ENCODE measurements around the gene TFB1M.
A peak's percentile ranks its signal among the peaks of the same experiment; 100 is the strongest.
"Not testable (repeated sequence)": the region's sequence is repeated elsewhere in the genome, so short reads cannot be mapped to it uniquely, and the experiment has no call there.

The TFB1M gene

DNA sequence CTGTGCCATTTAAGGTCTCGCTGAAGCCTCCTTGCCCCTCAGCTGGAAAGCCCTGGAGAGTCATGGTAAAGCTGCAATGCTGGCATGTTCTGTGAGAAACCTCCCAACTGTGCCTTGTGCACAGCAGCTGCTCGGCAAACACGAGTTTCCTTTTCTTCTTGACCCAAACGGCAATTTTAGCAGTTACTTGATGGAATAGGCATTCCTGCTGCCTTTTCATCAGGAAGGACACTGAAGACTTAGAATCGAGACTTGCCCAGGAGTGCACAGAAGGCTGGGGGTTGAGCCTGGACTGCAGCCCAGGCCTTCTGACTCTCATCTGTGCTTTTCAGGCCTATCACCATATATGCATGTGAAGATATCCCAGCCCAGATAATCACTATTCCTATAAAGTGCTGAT, 79.2 kb downstream of the TFB1M start:
- no peak for DNase-seq (ENCODE audit: low read depth)

DNA sequence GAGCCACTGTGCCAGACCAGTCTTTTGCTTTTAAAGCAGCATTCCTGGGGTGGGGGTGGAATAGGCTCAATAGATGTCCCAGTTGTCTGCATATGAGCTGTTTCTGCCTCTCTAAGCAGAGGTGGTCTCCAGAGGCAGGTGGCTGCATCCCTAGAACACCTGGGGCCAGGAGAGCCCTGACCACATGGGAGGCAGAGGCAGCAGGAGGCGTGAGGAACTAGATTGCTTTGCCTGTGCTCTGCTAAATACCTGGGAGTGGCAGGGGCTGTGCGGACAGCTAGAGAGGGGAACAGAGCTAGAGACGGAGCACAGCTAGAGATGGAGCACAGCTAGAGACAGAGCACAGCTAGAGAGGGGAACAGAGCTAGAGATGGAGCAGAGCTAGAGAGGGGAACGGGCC, 79.6 kb downstream of the TFB1M start:
- no peak for DNase-seq (ENCODE audit: low read depth)

DNA sequence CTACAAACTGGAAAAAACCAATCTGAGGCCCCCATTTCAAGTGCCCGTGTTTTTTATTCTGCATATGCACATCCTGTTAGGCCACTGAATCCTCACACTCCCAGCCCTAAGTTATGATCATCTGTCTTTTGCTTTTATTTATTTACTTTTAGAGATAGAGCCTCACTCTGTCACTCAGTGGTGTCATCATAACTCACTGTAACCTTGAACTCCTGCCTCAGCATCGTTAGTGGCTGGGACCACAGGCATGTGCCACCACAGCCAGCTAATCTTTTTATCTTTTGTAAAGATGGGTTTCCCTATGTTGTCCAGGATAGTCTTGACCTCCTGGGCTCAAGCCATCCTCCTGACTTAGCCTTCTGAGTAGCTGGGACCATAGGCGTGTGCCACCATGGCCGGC, 80.1 kb downstream of the TFB1M start:
- peak; percentile 21 for DNase-seq (ENCODE audit: low read depth)

DNA sequence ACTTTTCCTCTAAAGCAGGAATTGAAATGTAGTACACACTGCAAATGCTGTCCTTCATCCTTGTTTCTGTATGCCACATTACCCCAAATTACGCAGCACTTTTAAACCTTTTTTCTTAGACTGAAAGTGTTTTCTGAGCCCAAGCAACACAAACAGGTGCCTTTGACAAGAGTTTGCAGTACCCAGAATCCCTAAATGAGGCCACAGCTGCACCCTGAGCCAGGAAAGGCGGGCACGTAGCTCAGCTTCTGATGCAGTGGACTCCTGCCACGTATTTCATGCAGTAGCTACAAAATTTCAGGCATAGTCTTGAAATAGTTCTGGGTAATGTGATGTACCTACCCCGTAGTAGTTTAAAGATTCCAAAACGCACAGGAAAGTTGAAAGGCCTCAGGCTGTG, 81.4 kb downstream of the TFB1M start:
- no peak for DNase-seq (ENCODE audit: low read depth)

DNA sequence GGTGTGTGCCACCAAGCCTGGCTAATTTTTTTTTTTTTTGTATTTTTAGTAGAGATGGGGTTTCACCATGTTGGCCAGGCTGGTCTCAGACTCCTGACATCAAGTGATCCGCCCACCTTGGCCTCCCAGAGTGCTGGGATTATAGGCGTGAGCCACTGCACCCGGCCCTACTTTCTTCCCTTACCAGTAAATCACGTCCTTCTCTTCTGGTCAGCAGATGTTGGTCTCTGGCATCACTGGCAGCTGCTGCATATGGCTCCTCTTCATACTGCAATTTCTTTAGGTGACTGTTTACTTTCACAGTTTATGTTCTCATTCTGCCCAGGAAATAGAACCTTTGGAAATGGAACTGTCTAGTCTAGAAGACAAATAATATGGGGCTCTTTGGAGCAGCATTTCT, 83.3 kb downstream of the TFB1M start:
- peak; percentile 24 for DNase-seq (ENCODE audit: low read depth)

DNA sequence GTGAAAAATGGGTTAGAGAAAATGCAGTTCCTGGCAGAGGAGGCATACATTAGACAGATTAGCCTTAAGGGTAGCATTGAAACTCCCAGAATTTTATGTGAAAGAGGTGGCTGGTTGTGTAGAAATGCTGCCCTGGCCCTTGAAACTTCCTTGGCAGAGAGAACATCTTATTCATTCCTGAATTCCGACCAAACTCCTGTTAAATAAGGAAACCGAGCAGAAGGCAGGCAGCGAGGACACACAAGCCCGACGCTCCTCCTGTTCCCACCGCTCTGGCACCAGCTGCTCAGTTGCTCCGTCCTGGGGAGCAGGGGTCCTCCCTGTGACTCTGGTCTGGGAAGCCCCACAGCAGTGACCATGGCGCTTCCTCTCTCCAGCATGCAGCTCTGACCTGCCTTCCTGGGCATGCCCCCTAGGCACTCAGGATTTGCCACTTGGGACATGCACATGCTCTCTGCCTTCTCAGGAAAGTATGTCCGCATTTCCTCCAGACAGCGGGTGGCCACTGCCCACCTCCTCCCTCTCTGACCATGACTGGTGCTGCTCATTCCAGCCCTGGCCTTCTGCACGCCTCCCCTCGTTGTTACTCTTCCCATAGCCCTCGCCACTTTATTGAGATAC, 85.6 kb downstream of the TFB1M start:
- peak; percentile 77 for DNase-seq (ENCODE audit: low read depth)

DNA sequence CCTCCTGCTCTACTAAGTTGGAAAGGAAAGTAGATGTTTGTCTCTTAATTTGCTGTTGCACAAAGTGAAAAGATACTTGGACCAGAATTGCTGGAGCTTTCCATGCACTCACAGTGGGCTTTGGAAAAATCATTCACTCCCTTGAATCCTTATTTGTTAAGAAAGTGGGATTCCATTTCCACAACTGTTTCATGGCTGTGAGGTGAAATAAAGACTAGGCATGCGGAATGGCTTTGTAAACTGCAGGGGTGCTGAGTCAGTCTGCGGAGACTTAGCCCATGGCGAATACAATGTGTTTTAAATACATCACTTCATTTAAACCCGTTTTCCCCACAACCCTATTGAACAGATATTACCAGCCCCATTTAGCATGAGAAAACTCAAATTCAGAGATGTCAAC, 87.2 kb downstream of the TFB1M start:
- no peak for DNase-seq (ENCODE audit: low read depth)

DNA sequence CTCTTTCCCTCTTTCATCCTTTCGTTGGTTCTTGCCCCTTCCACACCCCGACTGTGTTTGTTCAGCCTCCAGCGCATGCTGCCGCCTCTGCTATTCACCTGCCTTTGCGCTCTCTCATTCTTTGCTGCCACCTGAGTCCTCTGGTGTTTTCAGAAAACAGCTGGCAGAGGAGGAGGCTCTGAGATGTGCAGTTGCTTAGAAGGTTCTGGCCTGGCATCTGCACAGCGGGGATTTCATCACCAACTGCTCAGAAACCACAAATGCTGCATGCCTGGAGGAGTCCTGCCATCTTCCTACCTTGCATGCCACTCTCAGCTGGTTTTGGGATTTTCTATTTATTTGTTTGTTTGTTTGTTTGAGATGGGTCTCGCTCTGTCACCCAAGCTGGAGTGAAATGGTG, 89.7 kb downstream of the TFB1M start:
- peak; percentile 67 for DNase-seq (ENCODE audit: low read depth)

DNA sequence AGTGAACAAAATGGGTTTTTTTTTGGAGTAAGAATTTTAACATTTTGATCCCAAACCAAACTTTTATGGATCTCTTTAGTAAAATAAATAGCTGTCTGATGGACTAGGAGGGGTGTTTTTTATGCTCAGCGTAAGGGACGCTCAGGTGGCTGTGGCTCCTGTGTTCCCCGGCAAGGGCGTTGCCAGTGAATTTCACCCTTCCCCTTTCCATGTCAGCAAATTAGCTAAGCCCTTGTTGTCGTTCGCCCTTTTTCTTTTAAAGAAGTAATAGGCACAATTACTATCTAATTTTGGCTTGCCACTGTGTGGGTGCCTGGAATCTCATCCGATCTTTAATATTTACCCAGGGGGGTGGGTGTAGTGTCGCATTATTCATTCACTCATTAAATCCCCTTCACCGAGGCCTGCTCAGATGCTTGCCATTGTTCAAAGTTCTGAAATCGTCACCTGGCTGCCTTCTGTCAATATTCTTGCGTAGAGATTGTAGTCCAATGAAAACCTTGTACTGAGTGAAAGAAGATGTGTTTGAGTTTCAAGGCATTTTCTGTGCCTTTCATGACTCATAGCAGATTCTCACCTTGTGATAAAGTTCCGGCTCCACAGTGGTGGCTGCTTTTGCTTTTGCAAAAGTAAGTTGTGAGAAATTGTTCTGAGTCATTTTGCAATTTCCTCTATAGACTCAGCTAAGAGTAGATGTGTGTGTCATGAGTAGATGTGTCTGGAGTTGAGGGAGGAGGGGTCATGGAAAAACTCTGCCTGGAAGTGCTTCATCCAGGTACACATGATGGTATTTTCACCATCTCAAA, 90.4 kb downstream of the TFB1M start:
- DNase-seq (ENCODE audit: low read depth) = peak; percentile 95

DNA sequence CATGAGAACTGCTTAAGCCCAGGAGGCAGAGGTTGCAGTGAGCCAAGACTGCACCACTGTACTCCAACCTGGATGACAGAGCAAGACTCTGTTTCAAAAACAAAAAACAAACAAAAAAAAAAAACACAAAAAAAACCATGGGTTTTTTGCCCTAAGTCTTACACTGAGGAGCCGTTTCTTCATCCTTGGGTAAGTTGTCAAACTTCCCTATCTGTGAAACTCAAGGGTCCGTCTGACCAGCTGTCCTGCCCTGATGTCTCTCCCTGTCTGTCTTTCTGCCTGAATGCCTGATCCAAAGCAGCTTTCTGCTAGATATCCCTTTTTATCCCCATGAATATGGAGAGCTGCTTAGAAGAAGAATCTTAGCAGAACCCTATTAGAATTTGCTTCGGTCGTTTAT, 91.8 kb downstream of the TFB1M start:
- DNase-seq (ENCODE audit: low read depth) = no peak

DNA sequence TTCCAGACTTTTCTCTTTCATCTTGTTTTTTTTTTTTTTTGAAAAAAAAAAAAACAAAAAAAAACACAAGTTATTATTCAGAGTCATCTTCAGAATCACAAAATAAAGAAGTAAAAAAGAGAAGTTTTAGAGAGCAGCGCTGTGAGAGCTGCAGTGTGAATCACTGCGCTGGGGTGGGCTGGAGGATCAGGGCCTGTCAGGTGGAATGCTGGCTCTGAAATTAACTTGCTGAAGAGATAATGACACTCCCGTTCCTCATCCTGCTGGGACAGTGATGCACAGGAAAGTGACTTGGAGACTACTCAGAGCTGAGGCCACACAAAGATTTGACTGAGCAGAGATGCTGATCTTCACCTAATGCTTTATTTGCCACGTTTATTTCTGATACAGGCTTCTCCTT, 93.2 kb downstream of the TFB1M start:
- DNase-seq (ENCODE audit: low read depth) = no peak

DNA sequence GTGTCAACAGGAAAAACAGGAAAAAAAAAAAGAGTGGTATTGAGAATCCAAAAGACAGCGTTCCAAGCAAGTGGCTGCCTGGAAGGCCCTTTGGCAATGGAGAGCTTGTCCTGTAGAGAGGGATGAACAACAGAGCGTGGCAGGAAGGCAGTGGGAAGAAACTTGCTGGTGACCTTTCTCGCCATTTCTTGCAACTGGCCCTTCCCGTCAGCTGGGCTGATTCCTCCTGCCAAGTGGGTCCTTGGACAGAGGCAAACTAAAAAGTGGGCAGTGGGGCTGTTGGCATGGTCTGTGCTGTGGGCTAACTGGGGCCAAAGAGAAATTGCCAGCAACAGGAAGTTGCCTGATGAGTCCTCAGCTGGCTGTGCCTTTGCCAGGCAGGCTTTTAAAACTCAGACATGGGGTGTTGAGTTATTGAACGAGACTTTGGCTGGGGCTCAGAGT, 94.4 kb downstream of the TFB1M start:
- DNase-seq (ENCODE audit: low read depth) = no peak

DNA sequence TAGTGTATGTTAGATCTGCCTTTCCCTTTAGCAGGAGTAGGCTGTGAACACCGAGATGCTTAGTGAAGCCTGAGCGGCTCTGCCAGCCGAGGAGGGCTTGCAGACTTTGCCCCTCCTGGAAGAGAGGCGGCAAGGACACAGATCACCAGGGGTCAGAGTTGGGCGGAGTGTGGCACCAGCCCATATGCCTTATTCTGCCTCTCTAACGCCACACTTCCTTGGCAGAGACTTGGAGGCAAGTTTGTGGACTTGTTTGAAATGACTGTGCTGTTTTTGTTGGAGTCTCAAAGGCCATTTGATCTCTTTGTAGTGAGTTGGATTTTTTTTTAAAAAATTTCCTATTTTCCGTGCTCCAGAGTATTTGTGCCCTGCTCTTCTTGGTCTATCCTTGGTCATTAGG, 95.0 kb downstream of the TFB1M start:
- no peak for DNase-seq (ENCODE audit: low read depth)

DNA sequence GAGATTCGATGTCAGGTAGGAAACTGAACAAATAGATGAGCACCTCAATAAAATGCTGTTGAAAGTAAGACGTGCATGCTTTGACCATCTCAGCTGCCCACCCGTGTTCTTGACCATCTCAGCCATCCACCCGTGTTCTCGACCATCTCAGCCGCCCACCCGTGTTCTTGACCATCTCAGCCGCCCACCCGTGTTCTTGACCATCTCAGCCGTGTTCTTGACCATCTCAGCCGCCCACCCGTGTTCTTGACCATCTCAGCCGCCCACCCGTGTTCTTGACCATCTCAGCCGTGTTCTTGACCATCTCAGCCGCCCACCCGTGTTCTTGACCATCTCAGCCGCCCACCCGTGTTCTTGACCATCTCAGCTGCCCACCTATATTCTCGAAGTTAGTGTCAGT, 95.6 kb downstream of the TFB1M start:
- DNase-seq (ENCODE audit: low read depth) = not testable (repeated sequence)

DNA sequence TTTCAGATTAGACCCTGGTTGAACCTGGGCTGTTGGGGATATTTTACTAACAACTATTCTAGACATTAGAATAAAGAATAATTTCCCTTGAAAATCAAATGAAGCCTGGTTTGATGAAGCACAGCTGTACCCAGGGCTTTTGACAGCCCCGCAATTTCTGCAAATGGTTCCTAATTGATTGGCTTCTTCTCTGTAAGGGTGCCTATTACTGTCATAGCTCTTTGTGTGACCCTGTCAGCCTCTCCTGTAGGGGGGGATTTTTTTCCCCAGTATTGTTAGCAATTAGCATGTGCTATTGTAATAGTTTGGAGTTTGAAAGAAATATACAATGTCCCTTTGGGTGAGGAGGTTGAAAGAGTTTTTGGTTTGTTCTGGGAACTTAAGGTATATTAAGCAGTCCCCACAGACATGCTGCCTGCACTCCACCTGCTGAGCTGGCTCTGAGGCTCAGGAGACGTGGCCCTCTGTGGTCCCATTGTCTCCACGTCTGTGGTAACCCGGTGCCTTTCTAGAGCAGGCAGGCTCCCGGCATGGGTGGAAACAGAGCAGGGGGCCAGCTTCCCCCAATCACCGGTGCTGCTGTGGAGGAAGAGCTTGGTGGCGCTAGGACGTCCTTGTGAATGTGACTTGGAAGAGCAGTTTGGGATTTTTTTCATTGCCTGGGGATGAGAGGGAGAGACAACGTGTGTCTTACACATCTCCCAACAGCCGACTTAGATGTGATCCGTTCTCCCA, 97.8 kb downstream of the TFB1M start:
- no peak for DNase-seq (ENCODE audit: low read depth)

DNA sequence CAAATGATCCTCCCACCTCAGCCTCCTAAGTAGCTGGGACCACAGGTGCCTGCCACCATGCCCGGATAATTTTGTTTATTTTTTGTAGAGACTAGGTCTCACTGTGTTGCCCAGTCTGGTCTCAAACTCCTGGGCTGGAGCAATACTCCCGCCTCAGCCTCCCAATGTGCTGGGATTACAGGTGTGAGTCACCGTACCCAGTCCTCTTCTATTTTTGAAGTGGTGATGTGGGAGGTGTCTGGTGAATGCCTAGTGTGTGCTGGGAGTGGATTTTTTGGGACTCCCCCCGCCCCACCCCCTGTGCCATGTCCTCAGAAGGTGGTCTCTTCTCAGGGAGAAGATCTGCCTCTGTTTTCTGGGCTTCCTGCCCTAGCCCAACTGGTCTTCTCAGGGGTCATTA, 98.4 kb downstream of the TFB1M start:
- DNase-seq (ENCODE audit: low read depth) = no peak

DNA sequence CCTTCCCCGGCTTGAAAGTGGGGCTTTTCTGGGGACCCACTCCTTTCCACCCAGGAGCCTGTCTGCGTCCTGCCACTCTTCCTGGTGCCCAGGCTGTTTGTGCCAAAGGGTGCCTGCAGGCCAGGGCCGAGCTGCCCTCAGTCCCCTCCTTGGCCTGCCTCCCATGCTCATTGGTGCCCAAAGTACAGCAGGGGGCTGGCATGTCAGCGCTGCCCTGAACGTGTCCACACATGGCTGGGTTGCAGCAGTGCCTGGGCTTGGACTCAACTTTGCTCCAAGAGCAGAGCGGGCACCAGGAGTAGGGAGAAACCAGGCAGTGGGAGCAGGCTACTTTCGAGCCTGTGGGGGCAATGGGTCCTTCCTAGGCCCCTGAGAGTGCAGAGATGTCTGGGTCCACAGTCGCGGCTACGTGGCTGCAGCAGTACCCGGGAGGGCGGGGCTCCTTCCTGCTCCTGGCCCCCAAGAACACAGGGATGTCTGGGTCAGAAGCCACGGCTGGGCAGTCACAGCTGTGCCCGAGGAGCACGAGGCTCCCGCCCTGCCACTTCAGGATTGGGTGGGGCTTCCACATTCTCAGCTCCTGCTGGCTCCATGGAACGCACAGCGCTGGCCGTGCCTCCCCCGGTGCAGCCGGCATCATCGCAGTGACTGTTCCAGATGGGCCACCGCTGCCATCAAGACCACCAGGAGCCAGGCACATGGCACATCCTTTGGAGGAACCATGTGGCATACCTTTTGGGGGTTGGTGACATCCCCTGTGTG, 100.5 kb downstream of the TFB1M start:
- DNase-seq (ENCODE audit: low read depth) = no peak

DNA sequence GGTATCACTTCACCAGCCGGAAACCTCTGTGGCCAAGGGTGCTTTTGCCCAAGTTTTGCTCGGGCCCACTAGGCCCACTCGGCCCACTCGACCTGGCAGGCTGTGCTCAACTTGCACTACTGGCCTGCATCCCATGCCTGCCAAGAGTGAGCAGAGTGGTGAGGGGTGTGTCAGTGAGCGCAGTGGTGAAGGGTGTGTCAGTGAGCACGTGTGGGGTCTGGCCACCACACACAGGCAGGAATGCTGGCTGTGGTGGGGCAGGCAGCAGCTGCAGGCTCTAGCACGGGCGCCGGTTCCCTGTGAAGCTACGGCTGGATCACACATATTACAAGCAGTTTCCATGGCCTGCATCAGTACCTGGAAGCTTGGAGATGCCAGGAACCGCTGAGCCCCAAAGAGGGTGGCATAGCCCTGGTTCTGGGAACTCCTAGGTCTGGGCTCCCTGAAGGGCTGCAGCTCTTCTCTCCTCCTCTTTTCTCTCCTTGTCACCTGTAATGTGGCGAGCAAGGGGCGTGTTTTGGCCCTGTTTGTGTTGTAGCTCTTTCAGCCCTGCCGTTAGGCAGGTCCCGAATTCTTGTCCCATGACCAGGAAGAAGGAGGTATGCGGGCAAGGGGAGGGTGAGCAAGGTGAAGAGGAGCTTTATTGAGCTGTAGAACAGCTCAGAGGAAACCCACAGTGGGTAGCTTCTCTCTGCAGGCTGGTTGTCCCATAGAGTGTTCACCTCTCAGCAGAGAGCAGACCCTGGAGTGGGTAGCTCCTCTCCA, 101.5 kb downstream of the TFB1M start:
- no peak for DNase-seq (ENCODE audit: low read depth)

DNA sequence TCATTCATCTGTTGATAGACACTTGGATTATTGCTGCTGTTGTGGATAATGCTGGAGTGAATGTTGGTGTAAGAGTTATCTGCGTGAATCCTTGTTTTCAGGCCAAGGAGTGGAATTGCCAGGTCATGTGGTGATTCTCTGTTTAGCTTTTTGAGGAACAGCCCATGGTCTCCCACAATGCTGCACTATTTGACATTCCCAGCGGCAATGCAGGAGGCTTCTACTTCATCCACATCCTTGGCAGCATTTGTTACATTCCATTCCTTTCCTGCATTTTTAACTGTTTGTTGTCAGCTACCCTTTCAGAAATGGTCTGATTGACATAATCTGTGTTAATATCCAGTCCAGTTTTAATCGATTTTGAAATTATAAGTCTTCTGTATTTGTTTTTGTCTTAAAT, 102.2 kb downstream of the TFB1M start:
- peak; percentile 18 for DNase-seq (ENCODE audit: low read depth)

DNA sequence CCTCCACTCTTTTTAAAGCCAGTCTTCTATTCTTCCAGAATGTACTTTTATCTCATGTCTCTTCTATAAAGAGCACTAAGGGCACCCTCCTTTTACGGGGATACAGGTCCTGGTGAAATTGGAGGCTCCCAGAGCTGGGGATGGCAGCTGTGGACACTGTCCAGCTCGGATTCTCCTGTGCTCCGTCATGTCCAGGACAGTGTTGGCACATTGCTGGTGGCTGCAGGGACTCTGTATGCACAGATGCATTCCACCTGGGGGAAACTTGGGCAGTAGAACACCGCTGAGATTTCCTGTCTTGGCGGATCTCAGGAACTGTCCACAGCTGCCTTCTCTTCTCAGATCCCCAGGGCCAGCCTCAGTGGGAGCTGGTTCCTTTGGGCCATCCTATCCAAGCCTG, 107.1 kb downstream of the TFB1M start:
- DNase-seq (ENCODE audit: low read depth) = no peak

Data from amniotic epithelial cell (primary cell).